ENCODE results near the gene PATJ.
"Not testable (repeated sequence)": the region's sequence is repeated elsewhere in the genome, so short reads cannot be mapped to it uniquely, and the experiment has no call there.

The PATJ gene

GRCh38 chr1:61743716-61744580 is 1.7 kb downstream of the PATJ start:
- DNase-seq (ENCODE audit: low read depth, low spot score): peak; percentile 15

- DNase-seq (ENCODE audit: low read depth, low spot score): peak; percentile 24
Measured at GRCh38 chr1:61746813-61747212, 4.5 kb downstream of the PATJ start.

GRCh38 chr1:61748566-61748965 is 6.3 kb downstream of the PATJ start:
- DNase-seq (ENCODE audit: low read depth, low spot score): no peak

GRCh38 chr1:61749574-61749973 is 7.3 kb downstream of the PATJ start:
- DNase-seq (ENCODE audit: low read depth, low spot score): no peak

GRCh38 chr1:61752921-61753389 is 10.7 kb downstream of the PATJ start:
- no peak for DNase-seq (ENCODE audit: low read depth, low spot score)

- no peak for DNase-seq (ENCODE audit: low read depth, low spot score)
Measured at GRCh38 chr1:61753998-61754508, 11.8 kb downstream of the PATJ start.

GRCh38 chr1:61754545-61754944 is 12.3 kb downstream of the PATJ start:
- DNase-seq (ENCODE audit: low read depth, low spot score): no peak

- DNase-seq (ENCODE audit: low read depth, low spot score): no peak
Measured at GRCh38 chr1:61756773-61757172, 14.5 kb downstream of the PATJ start.

GRCh38 chr1:61757950-61758349 is 15.7 kb downstream of the PATJ start:
- peak; percentile 17 for DNase-seq (ENCODE audit: low read depth, low spot score)

GRCh38 chr1:61770131-61770530 is 27.9 kb downstream of the PATJ start:
- DNase-seq (ENCODE audit: low read depth, low spot score): no peak

- no peak for DNase-seq (ENCODE audit: low read depth, low spot score)
Measured at GRCh38 chr1:61776091-61776490, 33.8 kb downstream of the PATJ start.

- no peak for DNase-seq (ENCODE audit: low read depth, low spot score)
Measured at GRCh38 chr1:61779231-61779630, 37.0 kb downstream of the PATJ start.

GRCh38 chr1:61781151-61781550 is 38.9 kb downstream of the PATJ start:
- no peak for DNase-seq (ENCODE audit: low read depth, low spot score)

GRCh38 chr1:61782771-61783170 is 40.5 kb downstream of the PATJ start:
- DNase-seq (ENCODE audit: low read depth, low spot score): no peak

- no peak for DNase-seq (ENCODE audit: low read depth, low spot score)
Measured at GRCh38 chr1:61784726-61785125, 42.4 kb downstream of the PATJ start.

- no peak for DNase-seq (ENCODE audit: low read depth, low spot score)
Measured at GRCh38 chr1:61790837-61791236, 48.6 kb downstream of the PATJ start.

- DNase-seq (ENCODE audit: low read depth, low spot score): peak; percentile 64
Measured at GRCh38 chr1:61797045-61797755, 54.9 kb downstream of the PATJ start.

GRCh38 chr1:61801047-61801446 is 58.8 kb downstream of the PATJ start:
- DNase-seq (ENCODE audit: low read depth, low spot score): not testable (repeated sequence)

GRCh38 chr1:61807606-61808140 is 65.4 kb downstream of the PATJ start:
- no peak for DNase-seq (ENCODE audit: low read depth, low spot score)

GRCh38 chr1:61808321-61808720 is 66.0 kb downstream of the PATJ start:
- no peak for DNase-seq (ENCODE audit: low read depth, low spot score)

GRCh38 chr1:61808968-61809367 is 66.7 kb downstream of the PATJ start:
- peak; percentile 52 for DNase-seq (ENCODE audit: low read depth, low spot score)

- DNase-seq (ENCODE audit: low read depth, low spot score): no peak
Measured at GRCh38 chr1:61812916-61813315, 70.6 kb downstream of the PATJ start.
